Heart right ventricle (tissue), 16 donors: ENCODE measurements around the gene KCMF1. TPM values are rescaled to one million over a fixed set of nuclear protein-coding genes. Genes with fewer than 3 reads are reported as not detected.

Source experiments
- ATAC-seq, 8 donors: fragments of 200-7000 bp; cut with Tn5 transposase; one replicate each; pipeline ENCODE4 v1.9.1; 2020; ENCODE audit warnings: mild to moderate bottlenecking in 8 of 8, moderate library complexity in 8 of 8, moderate number of reproducible peaks in 1 of 8
- DNase-seq, 2 donors: peaks; one replicate each; pipeline ENCODE4 v3.0.0-alpha.2; 2020
- H3K27ac ChIP-seq, 10 donors: fragments of 200-600 bp; sonication (generic) in 2 of 10; one replicate each; pipeline versions ENCODE4 v1.5.0 to v1.8.0; 2020 to 2022; ENCODE audit warnings: mild to moderate bottlenecking in 3 of 10
- H3K27me3 ChIP-seq, 7 donors: fragments of 200-600 bp; one replicate each; pipeline ENCODE4 v1.8.0; 2021 to 2022; ENCODE audit warnings: mild to moderate bottlenecking in 2 of 7
- H3K36me3 ChIP-seq, 9 donors: fragments of 200-600 bp; sonication (generic) in 1 of 9; one replicate each; pipeline versions ENCODE4 v1.5.0 to v1.8.0; 2020 to 2022; ENCODE audit warnings: mild to moderate bottlenecking in 2 of 9
- H3K4me1 ChIP-seq, 9 donors: fragments of 200-600 bp; sonication (generic) in 1 of 9; one replicate each; pipeline versions ENCODE4 v1.5.0 to v1.8.0; 2020 to 2022; ENCODE audit warnings: mild to moderate bottlenecking in 4 of 9
- H3K4me3 ChIP-seq, 10 donors: fragments of 200-600 bp; sonication (generic) in 2 of 10; one replicate each; pipeline versions ENCODE4 v1.5.0 to v1.8.0; 2020 to 2022; ENCODE audit warnings: mild to moderate bottlenecking in 7 of 10, moderate library complexity in 2 of 10
- H3K9me3 ChIP-seq, 11 donors: fragments of 200-600 bp in 10 of 11; sonication (generic) in 2 of 11; one replicate each; pipeline versions ENCODE4 v1.5.0 to v1.8.0; 2013 to 2022; ENCODE audit warnings: mild to moderate bottlenecking in 2 of 11, control low read depth in 1 of 11, moderate library complexity in 1 of 11
- WGBS, 2 donors: extraction: QIAGEN DNeasy Blood & Tissue Kit; methylation state at CpG; one replicate each; pipeline ENCODE4 v1.1.7; 2013; ENCODE audit warnings: inconsistent platforms in 1 of 2; 5-methylcytosine and 5-hydroxymethylcytosine counted together
- intact Hi-C, 10 donors: fragments of 100-400 bp; cut with DNase I; formaldehyde crosslinking; loops; one replicate each; pipeline versions ENCODE4 v1.11.1 to v1.14.2; 2022
- polyA plus RNA-seq, 2 donors: library from polyadenylated mRNA; stranded (reverse); fragments of 200-250 nt; gene quantifications; one replicate each; pipeline ENCODE4 v1.2.3, GENCODE V29; 2013
- total RNA-seq, 10 donors: library from RNA; stranded (reverse); fragmentation: NEBNext Ultra II Directional in 3 of 10; extraction: Animal tissue kit (Norgen Biotek cat#: 25700) in 3 of 10; gene quantifications; one replicate each; pipeline versions ENCODE4 v1.2.1 to v1.2.4, GENCODE V29; 2021 to 2023
- TF ChIP-seq, protein P1 (sequence below), 9 donors: fragments of 200-600 bp; sonication (generic) in 2 of 9; IDR thresholded peaks; one replicate each; pipeline versions ENCODE4 v1.5.0 to v1.8.0; 2021 to 2022; ENCODE audit warnings: antibody characterized with exemption in 9 of 9, mild to moderate bottlenecking in 5 of 9, moderate library complexity in 1 of 9
- donor health status: Arrhythmogenic right ventricular cardiomyopathy.
- donor health status: ischemic (EF 13 %, LVEDD 7.1; RV severe dilation, severe dysfunction).
- donor health status: healthy with polysubstance abuse.
- donor health status: DM: no; HTN: yes; CAD: no.
- donor health status: DM: no; HTN: no; CAD: no.
- donor health status: ischemic (EF 25% LVEDD 6.9; RV normal size, moderate dysfunction).
- donor health status: ischemic (EF 25% LVEDD 5.7; RV mildly dilated, moderate dysfunction).
- donor health status: healthy.
- donor health status: DM: yes; HTN: yes; CAD: no.
- donor health status: Ischemic cardiomyopathy.
- donor health status: ischemic (EF 35%, LVEDD 5.7; RV mildly dilated, moderate dysfunction).
- donor health status: nonischemic (EF 11% LVEDD 7.7; RV severe dilation, severe dysfunction).
- donor health status: DM: yes; HTN: yes; CAD: no.
- donor health status: PGD.
- donor health status: ischemic (EF 29% LVEDD 5.4; RV normal size, mild dysfunction).
- donor health status: nonischemic (EF 23%, LVEDD 6.1; RV moderate dilation, normal function).

The KCMF1 gene
- total and polyA plus RNA-seq, 12 donors: 6.9 to 89.5 (median 79.8) TPM

DNA sequence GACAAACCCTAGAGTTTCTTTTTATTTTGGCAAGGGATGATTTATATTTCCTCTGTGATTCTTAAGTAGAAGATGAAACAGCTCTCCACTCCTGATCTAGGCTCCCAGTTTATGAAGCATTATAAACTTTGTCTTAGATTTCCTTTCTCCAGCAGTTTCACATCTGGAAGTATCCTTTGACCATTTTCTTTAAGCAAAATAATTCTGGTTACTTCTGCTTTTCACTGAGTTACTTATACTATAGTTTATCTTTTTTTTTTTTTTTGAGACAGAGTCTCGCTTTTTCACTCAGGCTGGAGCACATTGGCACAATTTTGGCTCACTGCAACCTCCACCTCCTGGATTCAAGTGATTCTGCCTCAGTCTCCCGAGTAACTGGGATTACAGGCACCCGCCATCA, 45.5 kb downstream of the KCMF1 start:
- H3K4me3 ChIP-seq: no peak overlapping the region
- WGBS, 2 donors: 84 to 92% methylated on average over 3 of the region's 3 CpGs
- TF ChIP-seq, protein P1, sequence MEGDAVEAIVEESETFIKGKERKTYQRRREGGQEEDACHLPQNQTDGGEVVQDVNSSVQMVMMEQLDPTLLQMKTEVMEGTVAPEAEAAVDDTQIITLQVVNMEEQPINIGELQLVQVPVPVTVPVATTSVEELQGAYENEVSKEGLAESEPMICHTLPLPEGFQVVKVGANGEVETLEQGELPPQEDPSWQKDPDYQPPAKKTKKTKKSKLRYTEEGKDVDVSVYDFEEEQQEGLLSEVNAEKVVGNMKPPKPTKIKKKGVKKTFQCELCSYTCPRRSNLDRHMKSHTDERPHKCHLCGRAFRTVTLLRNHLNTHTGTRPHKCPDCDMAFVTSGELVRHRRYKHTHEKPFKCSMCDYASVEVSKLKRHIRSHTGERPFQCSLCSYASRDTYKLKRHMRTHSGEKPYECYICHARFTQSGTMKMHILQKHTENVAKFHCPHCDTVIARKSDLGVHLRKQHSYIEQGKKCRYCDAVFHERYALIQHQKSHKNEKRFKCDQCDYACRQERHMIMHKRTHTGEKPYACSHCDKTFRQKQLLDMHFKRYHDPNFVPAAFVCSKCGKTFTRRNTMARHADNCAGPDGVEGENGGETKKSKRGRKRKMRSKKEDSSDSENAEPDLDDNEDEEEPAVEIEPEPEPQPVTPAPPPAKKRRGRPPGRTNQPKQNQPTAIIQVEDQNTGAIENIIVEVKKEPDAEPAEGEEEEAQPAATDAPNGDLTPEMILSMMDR (IDR thresholded peaks at IDR 0.05): no peak
- intact Hi-C loops: no loop called here
- ATAC-seq (no peak), DNase-seq (no peak)
- H3K4me1 ChIP-seq: peaks cover 0 to 77% (median 60%) of the 10 kb centered on the region in 9 donors
- H3K36me3 ChIP-seq: no peaks in the 10 kb centered on the region
- H3K9me3 ChIP-seq: peaks cover 0 to 5% (median 0%) of the 10 kb centered on the region in 11 donors
- peak overlapping the region in 6 of 10 donors; percentile 3 to 36 (median 22) for H3K27ac ChIP-seq
- no peaks in the 10 kb centered on the region for H3K27me3 ChIP-seq

DNA sequence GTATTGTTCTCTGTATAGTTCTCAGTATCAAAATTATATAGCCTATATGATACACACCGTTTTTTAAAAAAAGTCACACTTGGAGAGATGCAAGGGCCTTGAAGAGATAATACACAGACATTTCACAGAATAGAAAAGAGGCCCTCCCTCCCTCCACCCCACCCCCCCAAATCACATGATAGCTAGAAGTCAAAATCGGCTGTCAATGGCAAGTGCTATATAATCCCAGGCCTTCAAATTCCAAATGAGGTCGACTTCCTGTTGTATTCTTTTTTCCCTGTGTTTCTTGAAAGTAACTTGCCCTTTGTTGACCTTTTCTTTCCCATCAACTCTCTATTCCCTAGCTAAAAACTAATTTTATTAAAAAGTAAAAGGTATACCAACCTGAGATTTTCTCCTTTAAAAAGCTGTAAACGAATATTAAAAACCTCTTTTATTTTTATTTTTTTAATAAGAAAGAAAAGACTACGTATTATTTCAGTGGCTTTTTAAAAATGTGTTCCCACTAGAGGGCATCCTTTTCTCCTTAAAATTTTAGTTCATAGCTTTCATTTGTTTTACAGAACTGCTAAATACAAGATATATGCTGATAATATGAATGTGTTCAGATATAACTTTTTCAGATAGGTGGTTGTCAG, 46.6 kb downstream of the KCMF1 start:
- no peak for DNase-seq
- WGBS, 2 donors: 18 to 30% methylated on average over 5 of the region's 5 CpGs
- no peak for ATAC-seq
- Histone ChIP-seq H3K36me3 (peaks cover 0 to 4% (median 0%) of the 10 kb centered on the region in 9 donors), H3K4me3 (no peak overlapping the region), H3K27me3 (no peaks in the 10 kb centered on the region), H3K27ac (no peak overlapping the region), H3K4me1 (peaks cover 0 to 67% (median 52%) of the 10 kb centered on the region in 9 donors), H3K9me3 (peaks cover 0 to 5% (median 0%) of the 10 kb centered on the region in 11 donors)
- intact Hi-C loops: no loop called here
- TF ChIP-seq, protein P1 (IDR thresholded peaks at IDR 0.05): peak in 7 of 9 donors; percentile 28 to 62 (median 50)

DNA sequence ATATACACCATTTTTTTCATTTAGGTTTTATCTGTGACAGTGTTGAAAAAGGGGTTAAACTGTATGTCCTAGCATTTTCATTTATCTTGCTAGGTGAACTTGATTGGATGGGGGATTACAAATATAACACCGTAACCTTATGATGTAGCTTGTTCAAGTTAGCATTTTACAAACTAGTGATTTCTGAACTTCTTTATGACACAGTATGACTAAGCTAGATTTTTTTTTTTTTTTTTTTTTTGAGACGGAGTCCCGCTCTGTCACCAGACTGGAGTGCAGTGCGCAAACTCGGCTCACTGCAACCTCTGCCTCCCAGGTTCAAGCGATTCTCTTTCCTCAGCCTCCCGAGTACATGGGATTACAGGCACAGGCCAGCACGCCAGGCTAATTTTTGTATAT, 47.1 kb downstream of the KCMF1 start:
- H3K9me3 ChIP-seq: peaks cover 0 to 5% (median 0%) of the 10 kb centered on the region in 11 donors
- peaks cover 0 to 61% (median 46%) of the 10 kb centered on the region in 9 donors for H3K4me1 ChIP-seq
- no peak overlapping the region for H3K4me3 ChIP-seq
- intact Hi-C loops: no loop called here
- ATAC-seq: no peak
- H3K27ac ChIP-seq: no peak overlapping the region
- H3K27me3 ChIP-seq: no peaks in the 10 kb centered on the region
- H3K36me3 ChIP-seq: peaks cover 0 to 4% (median 0%) of the 10 kb centered on the region in 9 donors
- 92 to 93% methylated on average over 8 of the region's 8 CpGs for WGBS, 2 donors
- TF ChIP-seq, protein P1 (IDR thresholded peaks at IDR 0.05): no peak
- no peak for DNase-seq

DNA sequence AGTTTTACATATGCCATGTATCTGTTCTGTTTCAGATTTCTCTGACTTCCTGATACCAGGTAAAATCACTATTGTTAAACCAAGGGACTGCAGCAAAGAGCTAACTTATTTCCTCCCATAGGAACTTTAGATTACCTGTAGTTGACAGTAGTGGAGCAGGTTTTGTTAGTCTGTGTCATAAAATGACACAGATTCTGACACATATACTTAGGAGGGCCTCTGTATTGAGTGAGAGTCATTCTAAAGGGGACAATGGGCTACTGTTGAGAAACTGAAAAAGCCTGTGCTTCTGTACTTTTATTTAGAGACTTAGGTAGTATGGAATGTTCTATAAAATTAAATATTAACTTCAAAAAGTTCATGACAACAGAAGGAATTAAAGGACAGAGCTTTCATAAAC, 48.2 kb downstream of the KCMF1 start:
- intact Hi-C loops: no loop called here
- ATAC-seq: no peak
- Histone ChIP-seq H3K27ac (no peak overlapping the region), H3K27me3 (no peaks in the 10 kb centered on the region), H3K9me3 (peaks cover 0 to 5% (median 0%) of the 10 kb centered on the region in 11 donors), H3K4me3 (no peak overlapping the region), H3K36me3 (peaks cover 0 to 4% (median 0%) of the 10 kb centered on the region in 9 donors), H3K4me1 (peaks cover 0 to 51% (median 37%) of the 10 kb centered on the region in 9 donors)
- DNase-seq: no peak
- TF ChIP-seq, protein P1 (IDR thresholded peaks at IDR 0.05): no peak
